HG02588 (cell line): Measurements from ENCODE around the gene CABP4.

Experiments used
- ATAC-seq: cut with Tn5 transposase; IDR thresholded peaks from one replicate; pipeline ENCODE4 v1.9.1; 2021; ENCODE audit warnings: mild to moderate bottlenecking, moderate library complexity; ENCODE audit not compliant: unreplicated experiment

Gene CABP4

GRCh38 chr11:67455054-67455453 lies at the start of gene CABP4:
CABP4 (plus strand) TSS chr11:67455354; CDS start chr11:67455424, 70 bp downstream.
- ATAC-seq, result no peak

DNA sequence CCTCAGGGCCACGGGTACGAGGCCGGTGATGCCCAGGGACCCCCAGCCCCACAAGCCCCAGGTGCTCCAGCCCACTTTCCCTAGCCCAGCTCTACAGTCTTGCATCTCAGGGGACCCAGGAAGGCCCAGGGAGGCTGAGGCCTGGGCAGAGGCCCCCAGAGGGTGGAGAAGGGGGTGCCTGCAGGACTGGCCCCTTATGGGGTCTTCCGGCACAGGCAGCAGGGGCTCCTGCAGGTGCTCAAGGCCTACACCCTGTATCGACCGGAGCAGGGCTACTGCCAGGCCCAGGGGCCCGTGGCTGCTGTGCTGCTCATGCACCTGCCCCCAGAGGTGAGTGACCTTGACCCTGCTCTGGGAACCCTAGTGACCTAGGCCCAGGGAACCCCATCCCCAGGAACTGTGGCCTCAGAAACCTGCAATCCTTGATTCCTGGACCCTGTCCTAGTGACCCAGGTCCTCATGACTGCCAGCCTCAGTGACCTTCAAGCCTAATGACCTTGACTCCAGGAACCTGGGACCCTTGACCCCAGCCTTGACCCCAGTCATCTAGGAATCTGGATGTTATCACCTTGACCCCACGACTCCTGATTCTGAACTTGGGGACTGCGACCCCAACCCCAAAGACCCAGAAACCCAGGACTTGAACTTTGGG lies 49.3 kb upstream of the CABP4 start:
- ATAC-seq, result no peak

- ATAC-seq, result no peak
These were observed 48.7 kb upstream of the CABP4 start for GRCh38 chr11:67406420-67406968.

GRCh38 chr11:67406969-67407687 lies 48.0 kb upstream of the CABP4 start:
- no peak for ATAC-seq

GRCh38 chr11:67407688-67408163 lies 47.4 kb upstream of the CABP4 start:
- ATAC-seq, result no peak

GRCh38 chr11:67408437-67409200 lies 46.5 kb upstream of the CABP4 start:
- ATAC-seq, result no peak

GRCh38 chr11:67409261-67409666 lies 45.9 kb upstream of the CABP4 start:
- no peak for ATAC-seq

DNA sequence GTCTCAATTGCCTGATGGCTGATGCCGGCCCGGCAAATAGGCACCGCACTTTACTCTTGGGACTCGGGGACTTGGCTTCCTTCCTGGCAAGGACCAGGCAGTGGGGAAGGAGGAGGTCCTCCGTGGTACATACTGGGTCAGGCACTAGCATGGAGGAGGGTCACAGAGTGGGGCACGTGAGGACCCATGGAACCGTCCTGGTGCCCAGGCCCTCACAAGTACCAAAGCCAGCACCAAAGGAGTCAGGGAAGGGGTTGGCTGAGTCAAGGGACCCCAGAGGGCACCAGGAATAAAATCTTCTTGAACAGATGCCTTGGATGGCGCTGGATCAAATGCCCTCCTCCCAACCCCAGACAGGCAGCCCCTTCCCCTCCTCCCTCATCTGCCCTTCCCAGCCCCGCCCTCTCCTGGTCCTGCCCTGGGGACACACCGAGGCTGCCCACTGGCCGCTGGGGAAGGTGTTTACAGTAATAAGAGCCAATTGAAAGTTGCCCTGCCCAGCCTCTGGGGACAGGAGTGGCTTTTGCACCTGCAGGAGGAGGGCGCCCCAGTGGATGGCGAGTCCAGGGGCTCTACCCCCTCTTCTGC lies 45.3 kb upstream of the CABP4 start:
- no peak for ATAC-seq

GRCh38 chr11:67410369-67410831 lies 44.8 kb upstream of the CABP4 start:
- no peak for ATAC-seq

- ATAC-seq, result no peak
These were observed 44.0 kb upstream of the CABP4 start for GRCh38 chr11:67410984-67411784.

DNA sequence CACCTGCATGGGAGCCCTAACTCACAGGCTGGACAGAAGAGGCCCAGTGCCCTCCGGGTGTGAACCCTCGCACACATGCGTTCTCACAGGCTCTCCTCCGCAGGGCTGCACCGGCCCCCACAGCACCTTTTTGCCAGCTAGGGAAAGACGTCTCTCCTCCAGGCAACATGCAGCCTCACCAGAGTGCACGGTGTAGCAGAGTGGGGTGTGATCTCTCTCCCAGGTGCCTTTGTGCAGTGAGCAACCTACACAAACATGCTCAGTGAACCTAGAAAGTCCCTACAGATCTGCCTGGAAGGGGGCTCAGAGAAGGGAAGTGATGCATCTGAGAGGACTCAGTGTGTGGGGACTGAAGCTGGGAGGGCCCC lies 43.4 kb upstream of the CABP4 start:
- ATAC-seq, result no peak

GRCh38 chr11:67412495-67413179 lies 42.5 kb upstream of the CABP4 start:
- ATAC-seq, result no peak

- ATAC-seq, result no peak
These were observed 41.8 kb upstream of the CABP4 start for GRCh38 chr11:67413266-67413849.

GRCh38 chr11:67415501-67416304 lies 39.5 kb upstream of the CABP4 start, which contains the start of gene CARNS1:
CARNS1 (plus strand) TSS chr11:67415678; CDS start chr11:67416200, 522 bp downstream.
- no peak for ATAC-seq

- no peak for ATAC-seq
These were observed 38.5 kb upstream of the CABP4 start for GRCh38 chr11:67416416-67417335.

DNA sequence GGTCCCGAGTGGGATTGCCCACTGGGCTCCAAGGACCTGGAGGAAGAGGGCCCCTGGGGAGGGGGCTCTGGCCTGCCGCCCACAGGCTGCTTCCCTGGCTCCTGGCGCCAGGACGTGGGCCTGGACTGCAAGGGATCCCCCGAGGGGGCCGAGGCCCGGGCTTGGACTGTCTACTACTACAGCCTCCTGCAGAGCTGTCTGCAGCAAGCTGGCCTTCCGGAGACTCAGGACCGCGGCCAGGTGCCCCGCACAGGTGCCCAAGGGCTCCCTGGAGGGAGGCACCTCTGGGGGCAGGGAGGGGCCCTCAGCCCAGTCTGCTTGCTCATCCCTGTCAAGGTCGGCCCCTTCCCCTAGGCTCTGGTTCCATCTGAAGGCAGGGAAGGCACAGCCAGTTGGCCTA lies 37.7 kb upstream of the CABP4 start:
- ATAC-seq, result no peak
